CD4-positive, alpha-beta T cell treated with Interleukin-17A for 4 hours (primary cell): ENCODE results near the gene C17orf100.
"Not testable (repeated sequence)": the region's sequence is repeated elsewhere in the genome, so short reads cannot be mapped to it uniquely, and the experiment has no call there.

Experiments used
- DNase-seq: peaks from one replicate; pipeline ENCODE4 v3.0.0-alpha.2; 2020; ENCODE audit warnings: mixed read lengths

The C17orf100 gene

GRCh38 chr17:6641247-6641863, 10.2 kb upstream of the C17orf100 start:
- DNase-seq, result no peak

- DNase-seq, result no peak
Measured at GRCh38 chr17:6642592-6642991, 9.0 kb upstream of the C17orf100 start.

- DNase-seq, result no peak
Measured at GRCh38 chr17:6643451-6644125, 8.0 kb upstream of the C17orf100 start.

GRCh38 chr17:6648181-6648580, 3.4 kb upstream of the C17orf100 start:
- no peak for DNase-seq

- peak; percentile 61 for DNase-seq
Measured at GRCh38 chr17:6651919-6652452, 424 bp downstream of the C17orf100 start.

- no peak for DNase-seq
Measured at GRCh38 chr17:6654841-6655731, 3.5 kb downstream of the C17orf100 start.

- DNase-seq, result not testable (repeated sequence)
Measured at GRCh38 chr17:6655732-6656361, 4.3 kb downstream of the C17orf100 start.

- peak; percentile 71 for DNase-seq
Measured at GRCh38 chr17:6656797-6657632, 5.5 kb downstream of the C17orf100 start.

GRCh38 chr17:6657633-6658287, 6.2 kb downstream of the C17orf100 start:
- DNase-seq, result no peak

GRCh38 chr17:6658411-6658810, 6.8 kb downstream of the C17orf100 start:
- DNase-seq, result not testable (repeated sequence)

- DNase-seq, result no peak
Measured at GRCh38 chr17:6660101-6660500, 8.5 kb downstream of the C17orf100 start.

GRCh38 chr17:6660805-6661463, 9.4 kb downstream of the C17orf100 start:
- DNase-seq, result no peak

- DNase-seq, result no peak
Measured at GRCh38 chr17:6661464-6661848, 9.9 kb downstream of the C17orf100 start.

- DNase-seq, result not testable (repeated sequence)
Measured at GRCh38 chr17:6663200-6663599, 11.6 kb downstream of the C17orf100 start.

- peak; percentile 58 for DNase-seq
Measured at GRCh38 chr17:6666077-6666521, 14.5 kb downstream of the C17orf100 start.

GRCh38 chr17:6666557-6666956, 15.0 kb downstream of the C17orf100 start:
- no peak for DNase-seq

GRCh38 chr17:6667516-6667915, 16.0 kb downstream of the C17orf100 start:
- DNase-seq, result no peak

GRCh38 chr17:6668219-6668618, 16.7 kb downstream of the C17orf100 start:
- no peak for DNase-seq

GRCh38 chr17:6668727-6669425, 17.3 kb downstream of the C17orf100 start:
- DNase-seq, result no peak
